Caco-2 (cell line): ENCODE measurements around the gene SELENOO. TPM values are rescaled to one million over a fixed set of nuclear protein-coding genes. Genes with fewer than 3 reads are reported as not detected.
A peak's percentile ranks its signal among the peaks of the same experiment; 100 is the strongest.

Experiments used
- BruUV-seq: library from RNA; stranded (reverse); fragments of 400-500 nt; replicated peaks from 2 replicates; lab custom pipeline; 2021; lab: Mats Ljungman, UMichigan
- CTCF ChIA-PET: fragments of 300-600 bp; sonication (Branson Sonifier 250); formaldehyde crosslinking; loops from one replicate; lab custom pipeline; 2022; ENCODE audit warnings: antibody characterized with exemption; lab: Charles Lee
- POLR2A ChIA-PET: fragments of 300-600 bp; sonication (Branson Sonifier 250); formaldehyde crosslinking; loops from one replicate; lab custom pipeline; 2022; ENCODE audit warnings: antibody characterized with exemption; lab: Charles Lee
- DNase-seq, 2 experiments: peaks; one replicate each; pipeline versions ENCODE4 v3.0.0 to v3.0.0-alpha.2; 2020 to 2022
- H3K27me3 ChIP-seq: replicated peaks from 2 replicates; pipeline ENCODE4 v1.6.0; 2011; ENCODE audit warnings: low read length; ENCODE audit not compliant: control insufficient read depth, insufficient read depth
- H3K36me3 ChIP-seq: 2 replicates; pipeline ENCODE4 v1.5.1; 2011; ENCODE audit warnings: low read length; ENCODE audit not compliant: control insufficient read depth, insufficient read depth
- H3K4me1 ChIP-seq: fragments of 250-450 bp; sonication (Bioruptor Pico); 2 replicates; pipeline ENCODE4 v1.5.1; 2020; ENCODE audit warnings: mild to moderate bottlenecking
- H3K4me3 ChIP-seq: 2 replicates; pipeline ENCODE4 v1.5.1; 2011; ENCODE audit warnings: low read depth, mild to moderate bottlenecking, control low read depth, low read length
- H3K9me3 ChIP-seq: fragments of 250-450 bp; sonication (Bioruptor Pico); 2 replicates; pipeline ENCODE4 v1.5.1; 2020; ENCODE audit warnings: mild to moderate bottlenecking, moderate library complexity
- H3K27ac Mint-ChIP-seq: one replicate; pipeline ENCODE4 v1.8.0; 2022; ENCODE audit warnings: mixed read lengths; ENCODE audit not compliant: unreplicated experiment
- H3K27me3 Mint-ChIP-seq: one replicate; pipeline ENCODE4 v1.8.0; 2022; ENCODE audit warnings: mixed read lengths; ENCODE audit not compliant: insufficient read depth, unreplicated experiment
- H3K36me3 Mint-ChIP-seq: one replicate; pipeline ENCODE4 v1.8.0; 2022; ENCODE audit warnings: mild to moderate bottlenecking, mixed read lengths; ENCODE audit not compliant: insufficient read depth, unreplicated experiment
- H3K4me1 Mint-ChIP-seq: one replicate; pipeline ENCODE4 v1.8.0; 2022; ENCODE audit warnings: low read depth, mixed read lengths; ENCODE audit not compliant: unreplicated experiment
- H3K4me3 Mint-ChIP-seq: one replicate; pipeline ENCODE4 v1.8.0; 2022; ENCODE audit warnings: mild to moderate bottlenecking, moderate library complexity, mixed read lengths; ENCODE audit not compliant: unreplicated experiment
- H3K9me3 Mint-ChIP-seq: one replicate; pipeline ENCODE4 v1.8.0; 2022; ENCODE audit warnings: mixed read lengths; ENCODE audit not compliant: unreplicated experiment
- CTCF ChIP-seq, 2 experiments: fragments of 200-600 bp in 1 of 2; IDR thresholded peaks; 1 replicate in 1 of 2; 2 replicates in 1 of 2; pipeline versions ENCODE4 v1.5.1 to v1.8.0; 2011 to 2022; ENCODE audit warnings: antibody characterized with exemption in 1 of 2, control low read depth in 1 of 2, inconsistent platforms in 1 of 2, low read depth in 1 of 2, low read length in 1 of 2, mild to moderate bottlenecking in 1 of 2, moderate library complexity in 1 of 2; ENCODE audit not compliant: insufficient read depth in 1 of 2, severe bottlenecking in 1 of 2, unreplicated experiment in 1 of 2
- intact Hi-C: fragments of 100-400 bp; cut with micrococcal nuclease; formaldehyde crosslinking; loops from one replicate; pipeline ENCODE4 v1.10.0; 2022; ENCODE audit not compliant: unreplicated experiment
- total RNA-seq: library from RNA; stranded (reverse); gene quantifications from 2 replicates; pipeline ENCODE4 v1.2.3, GENCODE V29; 2022

SELENOO gene
- total RNA-seq, 1 experiment from 2014 or later: 29.3 TPM

DNA sequence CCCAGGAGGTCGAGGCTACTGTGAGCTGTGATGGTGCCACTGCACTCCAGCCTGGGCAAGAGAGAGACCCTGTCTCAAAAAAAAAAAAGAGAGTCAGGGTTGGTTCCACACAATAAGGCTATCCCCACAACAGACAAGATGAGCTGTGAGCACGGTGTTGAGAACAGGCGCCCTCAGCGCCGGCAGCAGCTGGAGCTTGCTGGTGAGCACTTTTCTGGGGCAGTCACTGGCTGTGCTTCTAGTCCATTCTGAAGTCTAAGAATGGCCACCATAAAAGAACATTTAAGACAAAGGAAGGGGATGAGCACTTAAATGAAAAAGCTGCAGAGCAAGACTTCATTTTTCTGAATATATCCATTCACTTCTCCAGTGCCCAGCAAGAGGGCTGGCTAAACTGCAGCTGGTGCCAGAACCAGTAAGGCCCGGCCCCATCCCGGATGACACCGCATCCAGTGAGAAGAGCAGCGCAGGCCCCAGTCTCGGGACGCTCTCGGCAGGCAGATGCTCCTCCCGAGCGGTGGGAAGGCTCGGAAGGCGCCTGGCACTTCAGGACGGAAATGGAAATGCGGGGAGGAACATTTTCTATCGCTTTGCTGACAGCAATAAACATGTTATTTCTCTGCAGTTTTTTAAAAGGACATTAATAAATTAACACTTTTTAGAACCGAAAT lies 31.8 kb downstream of the SELENOO start:
- H3K36me3 ChIP-seq: no peaks in the 10 kb centered on the region; the same call in 1 of the 2 replicates
- Mint-ChIP-seq H3K4me1 (no peaks in the 10 kb centered on the region), H3K9me3 (no peaks in the 10 kb centered on the region), H3K36me3 (peaks cover 34% of the 10 kb centered on the region), H3K4me3 (no peak overlapping the region), H3K27ac (no peak overlapping the region), H3K27me3 (no peaks in the 10 kb centered on the region)
- intact Hi-C loops: no loop called here
- ChIA-PET CTCF (no interaction called here), POLR2A (interaction anchor here (0.6 kb wide), 1 partner anchor 19 kb away, joined by 3 read pairs; the partner anchor contains the start of gene HDAC10)
- H3K9me3 ChIP-seq: no peaks in the 10 kb centered on the region
- no peaks in the 10 kb centered on the region for H3K27me3 ChIP-seq
- BruUV-seq: no TSS peak
- no peaks in the 10 kb centered on the region for H3K4me1 ChIP-seq
- no peak for TF ChIP-seq CTCF (IDR thresholded peaks at IDR 0.05; ENCODE audit: insufficient read depth in 1 of 2, low read depth in 1 of 2, low read length in 1 of 2, severe bottlenecking in 1 of 2, unreplicated experiment in 1 of 2)
- no peak overlapping the region for H3K4me3 ChIP-seq
- DNase-seq: no peak

DNA sequence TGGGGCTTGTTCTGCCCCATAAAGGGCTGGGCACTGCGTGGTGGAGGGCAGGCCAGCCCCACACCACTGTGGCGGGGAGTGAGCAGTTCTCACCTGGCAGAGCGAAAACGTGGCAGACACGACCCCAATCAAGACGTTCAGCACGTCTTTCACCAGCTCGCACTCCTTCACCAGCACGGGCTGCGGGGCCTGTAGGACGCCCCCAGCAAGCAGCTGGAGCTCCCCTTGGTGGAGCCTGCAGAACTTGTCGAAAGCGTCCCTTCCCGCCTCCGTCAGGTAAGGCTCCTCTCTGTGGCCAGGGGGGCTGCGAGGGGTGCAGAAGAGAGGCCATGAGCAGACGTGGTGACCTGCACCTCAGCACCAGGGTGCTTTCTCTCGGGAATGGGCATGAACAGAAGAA lies 32.4 kb downstream of the SELENOO start:
- Histone ChIP-seq H3K27me3 (no peaks in the 10 kb centered on the region), H3K9me3 (no peaks in the 10 kb centered on the region), H3K36me3 (no peaks in the 10 kb centered on the region; the same call in 1 of the 2 replicates), H3K4me1 (no peaks in the 10 kb centered on the region), H3K4me3 (no peak overlapping the region)
- Mint-ChIP-seq H3K4me1 (no peaks in the 10 kb centered on the region), H3K9me3 (no peaks in the 10 kb centered on the region), H3K4me3 (no peak overlapping the region), H3K36me3 (peaks cover 38% of the 10 kb centered on the region), H3K27me3 (no peaks in the 10 kb centered on the region), H3K27ac (no peak overlapping the region)
- no peak for DNase-seq
- no TSS peak for BruUV-seq
- intact Hi-C loops: no loop called here
- CTCF ChIA-PET: no interaction called here
- POLR2A ChIA-PET: no interaction called here
- TF ChIP-seq CTCF (IDR thresholded peaks at IDR 0.05; ENCODE audit: insufficient read depth in 1 of 2, low read depth in 1 of 2, low read length in 1 of 2, severe bottlenecking in 1 of 2, unreplicated experiment in 1 of 2): no peak

- Histone ChIP-seq H3K4me1 (no peaks in the 10 kb centered on the region), H3K4me3 (no peak overlapping the region), H3K9me3 (no peaks in the 10 kb centered on the region), H3K36me3 (no peaks in the 10 kb centered on the region; the same call in 1 of the 2 replicates), H3K27me3 (no peaks in the 10 kb centered on the region)
- no TSS peak for BruUV-seq
- TF ChIP-seq CTCF (IDR thresholded peaks at IDR 0.05; ENCODE audit: insufficient read depth in 1 of 2, low read depth in 1 of 2, low read length in 1 of 2, severe bottlenecking in 1 of 2, unreplicated experiment in 1 of 2): peak; percentile 37 to 53
- no peak overlapping the region for H3K4me3 Mint-ChIP-seq
- intact Hi-C loops: no loop called here
- H3K9me3 Mint-ChIP-seq: no peaks in the 10 kb centered on the region
- no peak overlapping the region for H3K27ac Mint-ChIP-seq
- peaks cover 30% of the 10 kb centered on the region for H3K36me3 Mint-ChIP-seq
- ChIA-PET CTCF (interaction anchor here (0.6 to 1.0 kb wide), 3 partner anchors 14 to 50 kb away, joined by 3 to 9 read pairs (median 3); partner anchors contain the start of gene HDAC10), POLR2A (no interaction called here)
- H3K4me1 Mint-ChIP-seq: peaks cover 7% of the 10 kb centered on the region
- no peaks in the 10 kb centered on the region for H3K27me3 Mint-ChIP-seq
- no peak for DNase-seq
Measured at GRCh38 chr22:50236731-50237409, 36.1 kb downstream of the SELENOO start.
